Measurements from ENCODE around the gene TEX48. TPM values are rescaled to one million over a fixed set of nuclear protein-coding genes. Genes with fewer than 3 reads are reported as not detected.
A peak's percentile ranks its signal among the peaks of the same experiment; 100 is the strongest.

Gene TEX48
- total and polyA plus RNA-seq, 11 donors, result not detected

DNA sequence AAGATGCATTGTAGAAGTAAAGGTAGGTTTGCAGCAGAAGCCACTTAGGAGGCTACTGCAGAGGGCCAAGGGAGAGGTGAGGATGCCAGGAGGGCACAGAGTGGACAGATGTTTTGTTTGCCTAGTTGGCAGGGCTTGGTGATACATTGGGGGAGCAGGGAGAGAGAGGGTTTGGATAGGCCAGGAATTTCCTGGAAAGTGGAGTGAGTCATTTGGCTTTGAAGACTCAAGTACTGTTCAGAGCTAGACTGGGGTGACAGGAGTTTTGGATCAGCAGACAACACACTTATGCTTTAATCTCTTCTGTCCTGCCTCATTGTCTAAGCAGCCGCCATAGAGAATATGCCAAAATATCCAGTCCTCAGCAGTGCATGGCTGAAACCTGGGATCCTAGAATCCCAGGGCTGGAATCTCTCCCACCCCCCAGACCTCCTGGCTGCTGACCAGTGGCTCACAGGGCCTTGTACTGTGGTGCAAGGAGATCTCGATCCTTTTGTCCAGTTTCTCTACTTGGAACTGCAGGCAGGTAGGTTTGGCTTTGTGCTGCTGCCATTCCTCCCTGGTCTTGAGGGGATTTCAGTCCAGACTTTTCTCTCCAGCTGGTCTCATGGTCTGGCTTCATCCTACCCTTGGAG, 59.9 kb downstream of the TEX48 start:
- intact Hi-C loops (cut with DNase I), result no loop called here
- ATAC-seq, result peak; percentile 69 to 94 (median 86)
- Histone ChIP-seq H3K36me3 (peaks cover 0 to 26% (median 2%) of the 10 kb centered on the region in 9 donors), H3K4me1 (peaks cover 0 to 26% (median 0%) of the 10 kb centered on the region in 12 donors), H3K4me3 (no peak overlapping the region), H3K9me3 (no peaks in the 10 kb centered on the region), H3K27me3 (no peaks in the 10 kb centered on the region), H3K27ac (peak overlapping the region in 1 of 12 donors; percentile 18)
- TF ChIP-seq, protein P1, sequence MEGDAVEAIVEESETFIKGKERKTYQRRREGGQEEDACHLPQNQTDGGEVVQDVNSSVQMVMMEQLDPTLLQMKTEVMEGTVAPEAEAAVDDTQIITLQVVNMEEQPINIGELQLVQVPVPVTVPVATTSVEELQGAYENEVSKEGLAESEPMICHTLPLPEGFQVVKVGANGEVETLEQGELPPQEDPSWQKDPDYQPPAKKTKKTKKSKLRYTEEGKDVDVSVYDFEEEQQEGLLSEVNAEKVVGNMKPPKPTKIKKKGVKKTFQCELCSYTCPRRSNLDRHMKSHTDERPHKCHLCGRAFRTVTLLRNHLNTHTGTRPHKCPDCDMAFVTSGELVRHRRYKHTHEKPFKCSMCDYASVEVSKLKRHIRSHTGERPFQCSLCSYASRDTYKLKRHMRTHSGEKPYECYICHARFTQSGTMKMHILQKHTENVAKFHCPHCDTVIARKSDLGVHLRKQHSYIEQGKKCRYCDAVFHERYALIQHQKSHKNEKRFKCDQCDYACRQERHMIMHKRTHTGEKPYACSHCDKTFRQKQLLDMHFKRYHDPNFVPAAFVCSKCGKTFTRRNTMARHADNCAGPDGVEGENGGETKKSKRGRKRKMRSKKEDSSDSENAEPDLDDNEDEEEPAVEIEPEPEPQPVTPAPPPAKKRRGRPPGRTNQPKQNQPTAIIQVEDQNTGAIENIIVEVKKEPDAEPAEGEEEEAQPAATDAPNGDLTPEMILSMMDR (IDR thresholded peaks at IDR 0.05), result no peak
- no peak for TF ChIP-seq POLR2A (IDR thresholded peaks at IDR 0.05)
- 56 to 79% (median 64%) methylated on average over 2 of the region's 2 CpGs for WGBS, 4 donors
- DNase-seq, result no peak

GRCh38 chr9:114621561-114621960, 60.4 kb downstream of the TEX48 start:
- TF ChIP-seq, protein P1 (IDR thresholded peaks at IDR 0.05), result no peak
- H3K27me3 ChIP-seq, result no peaks in the 10 kb centered on the region
- H3K36me3 ChIP-seq, result peaks cover 0 to 22% (median 0%) of the 10 kb centered on the region in 9 donors
- 91 to 93% (median 92%) methylated on average over 7 of the region's 7 CpGs for WGBS, 4 donors
- ATAC-seq (no peak), DNase-seq (no peak)
- no peak overlapping the region for H3K27ac ChIP-seq
- no peaks in the 10 kb centered on the region for H3K9me3 ChIP-seq
- intact Hi-C loops (cut with DNase I), result no loop called here
- peaks cover 0 to 32% (median 0%) of the 10 kb centered on the region in 12 donors for H3K4me1 ChIP-seq
- H3K4me3 ChIP-seq, result no peak overlapping the region

- Histone ChIP-seq H3K36me3 (peaks cover 0 to 9% (median 0%) of the 10 kb centered on the region in 9 donors), H3K4me1 (peaks cover 0 to 43% (median 0%) of the 10 kb centered on the region in 12 donors), H3K9me3 (no peaks in the 10 kb centered on the region), H3K27ac (peak overlapping the region in 3 of 12 donors; percentile 7 to 87 (median 30)), H3K27me3 (no peaks in the 10 kb centered on the region), H3K4me3 (peak overlapping the region in 6 of 12 donors; percentile 12 to 49 (median 32))
- WGBS, 4 donors, result 82 to 88% (median 85%) methylated on average over 13 of the region's 13 CpGs
- no peak for DNase-seq
- intact Hi-C loops (cut with DNase I), result no loop called here
- ATAC-seq, result no peak
- no peak for TF ChIP-seq POLR2A (IDR thresholded peaks at IDR 0.05)
Observed at GRCh38 chr9:114619191-114619761, 62.7 kb downstream of the TEX48 start.

DNA sequence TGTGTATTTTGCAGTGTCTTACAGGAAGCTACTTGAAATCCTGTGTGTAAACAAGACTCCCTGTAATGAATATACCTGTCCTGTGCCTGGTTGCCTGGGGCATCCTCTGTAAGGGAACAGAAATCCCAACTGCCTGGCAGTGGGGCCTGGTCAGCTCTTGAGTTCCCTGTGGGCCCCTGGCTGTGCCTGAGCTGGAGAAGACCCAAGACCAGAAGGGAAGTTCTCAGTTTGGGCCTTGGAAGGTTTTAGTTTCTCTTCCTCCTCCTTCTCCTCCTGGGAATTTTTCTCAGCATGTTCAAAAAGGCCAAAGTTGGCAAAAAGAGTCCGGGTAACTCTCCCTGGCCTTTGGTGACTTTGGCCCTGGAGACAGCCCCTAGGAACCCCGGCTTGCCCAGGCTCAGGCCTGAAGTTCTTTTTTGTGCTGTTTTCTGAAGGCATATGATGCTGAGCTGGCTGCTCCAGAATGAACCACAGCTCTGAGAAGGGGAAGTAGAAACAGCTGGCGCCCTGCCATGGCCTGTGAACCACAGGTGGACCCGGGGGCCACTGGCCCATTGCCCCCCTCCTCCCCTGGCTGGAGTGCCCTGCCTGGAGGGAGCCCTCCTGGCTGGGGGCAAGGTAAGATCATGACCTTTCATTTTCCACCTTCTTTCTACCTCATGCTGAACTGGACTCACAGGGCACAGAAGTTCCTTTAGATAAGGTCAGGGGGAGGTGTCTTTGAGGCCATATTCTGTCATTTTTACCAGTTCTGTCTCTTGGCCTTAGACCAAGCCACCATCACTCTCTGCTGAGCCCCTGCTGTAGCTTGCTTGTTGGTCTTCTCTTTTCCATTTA, 65.1 kb downstream of the TEX48 start:
- ATAC-seq, result peak; percentile 29 to 67 (median 40)
- intact Hi-C loops (cut with DNase I), result no loop called here

More for the DNA sequence above, 65.1 kb downstream of the TEX48 start:
- peak; percentile 52 to 84 (median 63) for DNase-seq
- 49 to 58% (median 55%) methylated on average over 4 of the region's 4 CpGs for WGBS, 4 donors
- H3K9me3 ChIP-seq, result no peaks in the 10 kb centered on the region
- peaks cover 0 to 58% (median 9%) of the 10 kb centered on the region in 12 donors for H3K4me1 ChIP-seq
- H3K36me3 ChIP-seq, result peaks cover 0 to 5% (median 0%) of the 10 kb centered on the region in 9 donors
- no peaks in the 10 kb centered on the region for H3K27me3 ChIP-seq
- H3K27ac ChIP-seq, result peak overlapping the region in 3 of 12 donors; percentile 5 to 87 (median 17)
- H3K4me3 ChIP-seq, result no peak overlapping the region
- TF ChIP-seq POLR2A (IDR thresholded peaks at IDR 0.05), result no peak
- TF ChIP-seq, protein P1 (IDR thresholded peaks at IDR 0.05), result no peak

Other genes with a start within 250 kb of the TEX48 start
- gene WHRN, start 176.7 kb downstream of the TEX48 start, total RNA-seq, result 1 to 10 TPM in 3 of 9 donors, under 1 TPM in 6; 0.12 to 1.4 (median 0.56) TPM
- under 1 TPM; 0.37 to 0.61 TPM for gene WHRN, start 176.7 kb downstream of the TEX48 start, polyA plus RNA-seq
- gene ATP6V1G1, start 94.4 kb downstream of the TEX48 start, total RNA-seq, result 100 to 1,000 TPM in 2 of 9 donors, 10 to 100 TPM in 7; 58.1 to 135 (median 69.1) TPM
- gene ATP6V1G1, start 94.4 kb downstream of the TEX48 start, polyA plus RNA-seq, result 100 to 1,000 TPM in 1 of 2 donors, 10 to 100 TPM in 1; 85.4 to 136 TPM
- gene TMEM268, start 70.9 kb downstream of the TEX48 start, total RNA-seq, result 1 to 10 TPM; 1.3 to 6.4 (median 3.7) TPM
- gene TMEM268, start 70.9 kb downstream of the TEX48 start, polyA plus RNA-seq, result 1 to 10 TPM in 1 of 2 donors, under 1 TPM in 1; 0.91 to 1.9 TPM
- not detected for gene TEX53, start 24.4 kb downstream of the TEX48 start, total RNA-seq
- not detected for gene TEX53, start 24.4 kb downstream of the TEX48 start, polyA plus RNA-seq
- gene TNFSF15, start 123.8 kb upstream of the TEX48 start, total RNA-seq, result 1 to 10 TPM in 1 of 9 donors, under 1 TPM in 4, not detected in 4; 0.06 to 1.4 (median 0.26) TPM
- gene TNFSF15, start 123.8 kb upstream of the TEX48 start, polyA plus RNA-seq, result under 1 TPM in 1 of 2 donors, not detected in 1; 0.03 TPM
- gene TNFSF8, start 248.4 kb upstream of the TEX48 start, total RNA-seq, result 1 to 10 TPM in 2 of 9 donors, under 1 TPM in 7; 0.25 to 4.9 (median 0.92) TPM
- under 1 TPM in 1 of 2 donors, not detected in 1; 0.47 TPM for gene TNFSF8, start 248.4 kb upstream of the TEX48 start, polyA plus RNA-seq